Measurements from ENCODE around the gene SLC12A8. TPM values are rescaled to one million over a fixed set of nuclear protein-coding genes. Genes with fewer than 3 reads are reported as not detected.

The SLC12A8 gene
- total RNA-seq, result 1 to 10 TPM in 1 of 4 donors, not detected in 3; 1.0 TPM

- Histone ChIP-seq H3K27me3 (peaks cover 29 to 36% (median 30%) of the 10 kb centered on the region in 3 donors), H3K27ac (no peak within 1 kb of the TSS), H3K4me1 (peaks cover 0 to 5% of the 10 kb centered on the region in 2 donors), H3K4me3 (peak within 1 kb of the TSS; percentile 36 to 61 (median 52)), H3K9me3 (no peaks in the 10 kb centered on the region), H3K36me3 (no peaks in the 10 kb centered on the region)
- TF ChIP-seq POLR2A (IDR thresholded peaks at IDR 0.05) (no peak), CTCF (IDR thresholded peaks at IDR 0.05 in 4 of 5, conservative IDR thresholded peaks at IDR 0.05 in 1 of 5) (no peak)
- ATAC-seq (peak in 1 of 2 donors; percentile 40), DNase-seq (no peak)
- intact Hi-C loops (cut with DNase I; ENCODE audit: low total_unique reads), result no loop called here
- in situ Hi-C loops (cut with MboI; ENCODE audit: low sequenced_read_pairs in 4 of 4), result no loop called here
Measured at GRCh38 chr3:125212509-125213363, at the start of gene SLC12A8. Gene SLC12A8, minus strand, starts transcription at chr3:125212748. Its CDS starts 1,399 bp downstream, at chr3:125211349.

GRCh38 chr3:125262161-125262560, 49.6 kb upstream of the SLC12A8 start:
- intact Hi-C loops (cut with DNase I; ENCODE audit: low total_unique reads), result no loop called here
- H3K27ac ChIP-seq, result no peak overlapping the region

GRCh38 chr3:125261031-125261430, 48.5 kb upstream of the SLC12A8 start:
- Histone ChIP-seq H3K27me3 (no peaks in the 10 kb centered on the region), H3K36me3 (no peaks in the 10 kb centered on the region), H3K9me3 (no peaks in the 10 kb centered on the region), H3K4me3 (no peak overlapping the region), H3K27ac (no peak overlapping the region), H3K4me1 (no peaks in the 10 kb centered on the region)
- in situ Hi-C loops (cut with MboI; ENCODE audit: low sequenced_read_pairs in 4 of 4) (no loop called here), intact Hi-C loops (cut with DNase I; ENCODE audit: low total_unique reads) (no loop called here)
- ATAC-seq, result no peak
- no peak for TF ChIP-seq CTCF (IDR thresholded peaks at IDR 0.05 in 4 of 5, conservative IDR thresholded peaks at IDR 0.05 in 1 of 5)
- TF ChIP-seq POLR2A (IDR thresholded peaks at IDR 0.05), result no peak
- DNase-seq, result no peak

More at GRCh38 chr3:125262161-125262560, 49.6 kb upstream of the SLC12A8 start:
- Histone ChIP-seq H3K9me3 (no peaks in the 10 kb centered on the region), H3K36me3 (no peaks in the 10 kb centered on the region), H3K27me3 (no peaks in the 10 kb centered on the region), H3K4me3 (no peak overlapping the region), H3K4me1 (peaks cover 0 to 4% of the 10 kb centered on the region in 2 donors)
- ATAC-seq (no peak), DNase-seq (no peak)
- in situ Hi-C loops (cut with MboI; ENCODE audit: low sequenced_read_pairs in 4 of 4), result no loop called here
- TF ChIP-seq POLR2A (IDR thresholded peaks at IDR 0.05) (no peak), CTCF (IDR thresholded peaks at IDR 0.05 in 4 of 5, conservative IDR thresholded peaks at IDR 0.05 in 1 of 5) (no peak)

DNA sequence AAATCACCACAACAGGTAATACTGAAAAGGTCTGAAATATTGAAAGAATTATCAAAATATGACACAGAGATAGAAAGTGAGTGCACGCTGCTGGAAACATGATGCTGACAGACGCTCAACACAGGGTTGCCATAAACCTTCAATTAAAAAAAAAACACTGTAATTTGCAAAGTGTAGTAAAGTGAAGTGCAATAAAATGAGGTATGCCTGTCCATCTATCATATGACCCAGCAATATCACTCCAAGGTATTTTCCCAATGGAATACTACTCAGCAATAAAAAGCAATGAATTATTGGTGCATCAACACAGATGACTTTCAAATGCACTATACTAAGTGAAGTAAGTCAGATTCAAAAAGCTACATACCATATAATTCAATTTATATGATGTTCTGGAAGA, 47.6 kb upstream of the SLC12A8 start:
- H3K36me3 ChIP-seq, result no peaks in the 10 kb centered on the region
- in situ Hi-C loops (cut with MboI; ENCODE audit: low sequenced_read_pairs in 4 of 4), result no loop called here
- H3K4me1 ChIP-seq, result no peaks in the 10 kb centered on the region
- no peaks in the 10 kb centered on the region for H3K27me3 ChIP-seq
- H3K4me3 ChIP-seq, result no peak overlapping the region
- TF ChIP-seq POLR2A (IDR thresholded peaks at IDR 0.05) (no peak), CTCF (IDR thresholded peaks at IDR 0.05 in 4 of 5, conservative IDR thresholded peaks at IDR 0.05 in 1 of 5) (no peak)
- DNase-seq (no peak), ATAC-seq (no peak)
- no peak overlapping the region for H3K27ac ChIP-seq
- H3K9me3 ChIP-seq, result no peaks in the 10 kb centered on the region
- intact Hi-C loops (cut with DNase I; ENCODE audit: low total_unique reads), result no loop called here
